ENCODE results near the gene XRCC3.
"Not testable (repeated sequence)": the region's sequence is repeated elsewhere in the genome, so short reads cannot be mapped to it uniquely, and the experiment has no call there.

XRCC3 gene

DNA sequence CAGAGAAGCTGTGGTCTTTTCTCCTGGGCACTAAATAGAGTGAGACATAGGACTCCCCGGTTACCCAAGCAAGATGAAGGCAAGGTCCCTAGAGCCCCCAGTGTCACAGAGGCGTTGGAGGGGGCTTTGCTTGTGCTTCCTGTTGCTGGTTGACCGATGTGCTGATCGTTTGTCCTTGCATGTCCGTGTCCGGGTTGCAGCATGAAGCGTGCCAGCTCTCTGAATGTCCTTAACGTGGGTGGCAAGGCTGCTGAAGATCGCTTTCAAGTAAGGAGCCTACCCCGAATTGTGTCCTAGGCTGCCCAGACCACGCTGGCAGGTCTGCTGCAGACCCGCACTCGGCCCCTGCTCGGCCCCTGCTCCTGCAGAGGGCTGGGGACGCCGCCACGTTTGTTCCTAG, 23.1 kb downstream of the XRCC3 start:
- DNase-seq: no peak

DNA sequence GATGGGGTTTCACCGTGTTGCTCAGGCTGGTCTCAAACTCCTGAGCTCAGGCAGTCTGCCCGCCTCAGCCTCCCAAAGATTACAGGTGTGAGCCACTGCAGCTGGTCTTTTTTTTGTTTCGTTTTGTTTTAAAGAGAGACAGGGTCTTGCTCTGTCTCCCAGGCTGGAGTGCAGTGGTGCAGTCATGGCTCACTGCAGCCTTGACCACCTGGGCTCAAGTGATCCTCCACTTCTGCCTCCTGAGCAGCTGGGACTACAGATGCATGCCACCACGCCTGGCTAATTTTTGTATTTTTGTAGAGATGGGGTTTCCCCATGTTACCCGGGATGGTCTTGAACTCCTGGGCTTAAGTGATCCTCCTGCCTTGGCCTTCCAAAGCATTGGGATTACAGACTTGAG, 23.6 kb downstream of the XRCC3 start:
- DNase-seq: not testable (repeated sequence)

DNA sequence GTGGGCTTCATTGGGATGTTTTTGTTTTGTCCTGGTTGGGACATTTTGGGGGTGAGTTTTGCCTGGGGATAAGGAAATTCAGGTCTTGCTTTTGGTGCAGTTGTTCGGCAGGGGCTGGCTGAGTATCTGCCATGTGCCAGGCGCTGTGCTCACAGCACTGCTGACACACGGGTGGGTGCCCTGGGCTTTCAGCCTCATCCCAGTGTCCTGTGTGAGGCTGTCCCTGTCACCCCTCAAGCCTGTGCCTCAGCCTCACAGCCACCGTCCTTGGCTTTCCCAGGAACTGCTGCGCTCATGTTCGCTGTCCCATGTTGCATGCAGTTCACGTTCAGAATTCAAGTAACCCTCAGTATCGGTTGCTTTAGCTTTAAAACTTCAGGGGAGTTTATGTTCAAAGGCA, 24.9 kb downstream of the XRCC3 start:
- DNase-seq: no peak

GRCh38 chr14:103688906-103689902, 26.0 kb downstream of the XRCC3 start:
- no peak for DNase-seq

DNA sequence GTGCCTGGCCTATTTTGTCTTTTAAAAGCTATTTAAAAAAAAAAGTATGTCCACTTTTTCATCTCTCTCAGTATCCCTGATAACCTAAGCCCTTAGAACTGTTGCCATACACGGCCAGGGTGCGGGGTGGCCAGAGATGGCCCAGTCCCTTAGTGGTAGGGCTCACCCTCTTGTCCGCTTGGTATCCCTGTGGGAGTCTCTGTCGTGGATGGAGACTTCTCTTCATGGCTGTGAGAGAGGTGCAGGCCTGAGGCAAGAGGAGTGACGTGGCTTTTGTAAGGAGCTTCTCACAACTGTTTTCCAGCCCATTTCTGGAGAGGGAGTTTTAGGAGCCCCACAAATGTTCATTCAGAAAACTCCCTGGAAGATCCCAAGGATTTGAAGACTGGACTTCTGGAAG, 26.8 kb downstream of the XRCC3 start:
- no peak for DNase-seq

DNA sequence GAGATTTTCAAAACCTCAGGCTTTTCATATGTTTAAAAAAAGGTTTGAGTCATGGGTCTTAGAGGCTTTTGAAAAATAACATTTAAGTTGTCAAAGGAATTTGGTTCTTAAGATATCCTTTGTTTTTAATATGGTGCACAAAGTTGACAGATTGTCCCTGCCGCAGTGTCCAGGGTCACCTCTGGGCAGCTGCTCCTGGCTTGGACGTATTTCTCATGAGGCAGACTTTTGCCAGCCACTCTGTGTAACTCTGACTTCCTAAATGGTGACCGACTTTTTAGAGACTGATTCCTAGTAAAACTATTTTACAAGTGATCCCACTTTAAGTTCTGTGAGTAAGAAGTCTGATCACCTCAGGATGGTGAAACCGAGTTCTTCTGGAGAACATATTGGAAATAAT, 27.5 kb downstream of the XRCC3 start:
- DNase-seq: no peak

GRCh38 chr14:103686831-103687485, 28.3 kb downstream of the XRCC3 start:
- DNase-seq: no peak

- no peak for DNase-seq
These were observed 29.7 kb downstream of the XRCC3 start for GRCh38 chr14:103685276-103686211.

DNA sequence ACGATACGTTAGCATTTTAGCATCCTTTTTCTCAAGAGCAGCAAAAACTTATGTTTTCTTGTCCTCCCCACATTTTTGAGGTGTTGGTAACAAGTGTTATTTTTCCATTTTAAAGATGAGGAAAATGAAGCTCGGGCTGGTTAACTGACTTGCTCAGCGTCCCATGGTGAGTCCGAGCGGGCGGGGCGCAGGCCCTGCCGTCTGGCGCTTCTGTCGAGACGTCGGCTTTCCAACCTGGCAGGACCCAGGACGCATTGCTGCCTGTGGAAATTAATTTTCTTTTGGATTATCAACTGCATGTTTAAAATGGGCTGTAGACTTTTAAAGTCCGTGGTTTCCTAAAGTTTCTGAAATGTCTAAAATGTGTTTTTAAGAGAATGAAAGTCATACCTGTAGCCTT, 30.4 kb downstream of the XRCC3 start:
- DNase-seq: no peak

- no peak for DNase-seq
These were observed 30.8 kb downstream of the XRCC3 start for GRCh38 chr14:103684471-103684870.

DNA sequence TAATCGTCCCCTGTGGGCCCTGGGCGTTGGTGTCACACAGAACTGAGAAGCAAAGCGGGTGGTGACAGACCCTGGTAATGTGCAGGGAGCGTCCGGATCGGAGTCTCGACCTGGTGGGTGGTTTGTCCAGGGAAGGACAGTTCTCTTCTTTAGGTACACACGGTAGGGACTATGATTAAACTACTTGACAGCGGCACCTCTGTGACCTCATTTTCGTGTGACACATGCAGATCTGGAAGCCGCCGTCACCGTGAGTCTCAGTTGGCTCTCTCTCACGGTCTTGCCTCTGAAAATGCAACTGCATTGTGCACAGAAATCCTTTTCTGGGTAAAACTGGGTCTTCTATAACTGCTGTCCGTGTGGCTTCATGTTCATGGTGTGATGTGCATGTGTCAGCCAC, 32.1 kb downstream of the XRCC3 start:
- no peak for DNase-seq

GRCh38 chr14:103680491-103681231, 34.6 kb downstream of the XRCC3 start:
- DNase-seq: no peak

DNA sequence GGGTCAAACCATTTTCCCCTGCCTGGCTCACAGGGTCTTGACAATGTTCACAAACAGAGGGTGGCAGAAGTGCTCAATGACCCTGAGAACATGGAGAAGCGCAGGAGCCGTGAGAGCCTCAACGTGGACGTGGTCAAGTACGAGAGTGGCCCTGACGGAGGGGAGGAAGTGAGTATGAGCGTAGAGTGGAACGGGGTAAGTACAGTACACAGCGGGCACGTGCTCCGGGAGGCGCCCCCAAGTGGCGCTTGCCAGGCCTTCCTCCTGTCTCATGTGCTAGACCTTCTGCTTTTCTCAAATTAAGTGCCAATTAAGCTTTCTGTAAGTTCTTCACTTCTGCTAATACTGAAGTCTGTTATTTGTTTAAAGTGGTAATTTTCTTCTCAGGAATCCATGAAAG, 35.9 kb downstream of the XRCC3 start:
- DNase-seq: no peak

DNA sequence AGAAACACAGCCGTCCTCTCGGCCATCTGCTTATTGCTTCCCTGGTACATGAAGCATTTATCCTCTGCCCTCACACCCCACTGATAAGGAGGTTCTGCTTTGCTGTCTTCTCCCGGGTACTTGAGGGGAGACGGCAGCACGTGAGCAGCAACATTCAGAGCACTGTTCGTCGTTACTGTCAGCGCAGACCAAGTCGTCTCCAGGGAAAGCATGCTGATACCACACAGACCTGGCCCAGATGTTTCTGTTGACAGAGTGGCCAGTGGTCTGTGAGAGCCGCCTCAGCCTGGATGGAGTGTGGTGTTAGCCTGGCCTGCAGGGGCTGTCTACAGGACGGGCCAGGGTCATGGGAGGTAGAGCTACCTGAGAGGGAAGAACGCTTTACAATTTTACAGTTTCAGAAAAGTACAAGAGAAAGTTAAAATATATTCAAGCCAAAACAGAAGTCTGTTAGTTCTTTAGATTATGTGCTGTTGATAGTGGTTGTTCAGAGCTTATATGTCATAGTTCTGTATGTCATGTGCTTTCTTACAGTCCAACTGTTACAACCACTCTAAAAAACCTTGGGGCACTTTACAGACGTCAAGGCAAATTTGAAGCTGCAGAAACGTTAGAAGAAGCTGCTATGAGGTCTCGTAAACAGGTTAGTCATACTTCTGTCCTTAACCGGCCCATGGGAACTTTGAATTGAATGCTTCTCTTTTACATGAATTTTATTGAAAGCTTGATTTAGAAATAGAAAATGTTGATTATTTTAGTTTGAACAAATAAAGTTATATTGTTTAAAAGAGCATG, 38.2 kb downstream of the XRCC3 start:
- DNase-seq: no peak

DNA sequence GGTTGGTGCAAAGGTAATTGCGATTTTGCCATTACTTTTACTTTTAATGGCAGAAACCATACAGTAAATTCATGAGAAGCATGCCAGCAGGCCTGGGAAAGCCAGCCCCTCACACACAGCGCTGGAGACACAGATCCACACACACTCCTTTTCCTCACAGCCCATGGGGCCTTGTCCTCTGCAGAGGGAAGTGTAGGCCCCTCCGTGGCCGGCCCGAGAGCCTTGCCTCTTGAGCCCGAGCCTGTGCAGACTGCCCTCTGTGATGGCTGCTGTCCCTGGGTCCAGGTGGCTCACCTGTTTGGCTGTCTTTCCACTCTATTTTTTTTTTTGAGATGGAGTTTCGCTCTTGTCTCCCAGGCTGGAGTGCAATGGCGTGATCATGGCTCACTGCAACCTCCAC, 39.3 kb downstream of the XRCC3 start:
- no peak for DNase-seq

DNA sequence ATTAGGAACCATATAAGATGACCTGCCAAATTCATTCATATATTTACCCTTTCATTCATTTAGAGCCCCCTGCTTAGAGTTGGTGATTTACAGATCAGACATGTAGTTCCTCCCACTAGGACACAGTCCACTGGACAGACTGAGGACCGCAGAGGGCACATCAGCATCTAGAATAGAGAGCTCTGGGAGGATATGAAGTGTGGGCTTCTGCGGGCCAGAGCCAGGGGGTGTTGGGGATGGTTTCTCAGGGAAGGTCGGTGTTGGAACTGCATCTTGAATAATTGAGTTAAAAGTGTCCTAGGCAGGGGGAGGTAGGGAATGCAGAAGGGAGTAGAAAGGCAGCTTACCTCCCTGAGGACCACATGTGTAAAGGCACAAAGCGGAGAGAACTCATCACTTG, 43.3 kb downstream of the XRCC3 start:
- DNase-seq: no peak

DNA sequence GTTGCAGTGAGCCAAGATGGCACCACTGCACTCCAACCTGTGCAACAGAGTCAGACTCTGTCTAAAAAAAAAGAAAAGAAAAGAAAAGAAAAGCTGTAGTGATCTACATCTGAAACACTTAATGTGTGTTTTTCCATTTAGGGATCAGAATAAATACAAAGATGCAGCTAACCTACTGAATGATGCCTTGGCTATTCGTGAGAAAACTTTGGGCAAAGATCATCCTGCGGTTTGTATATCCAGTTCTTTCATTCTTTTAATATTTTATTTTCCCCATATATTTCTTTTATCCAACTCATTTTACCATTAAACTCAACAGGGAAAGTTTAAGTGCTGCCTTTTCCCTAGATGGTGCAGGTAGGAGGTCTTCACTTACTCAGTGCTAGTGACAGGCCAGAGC, 45.9 kb downstream of the XRCC3 start:
- no peak for DNase-seq

DNA sequence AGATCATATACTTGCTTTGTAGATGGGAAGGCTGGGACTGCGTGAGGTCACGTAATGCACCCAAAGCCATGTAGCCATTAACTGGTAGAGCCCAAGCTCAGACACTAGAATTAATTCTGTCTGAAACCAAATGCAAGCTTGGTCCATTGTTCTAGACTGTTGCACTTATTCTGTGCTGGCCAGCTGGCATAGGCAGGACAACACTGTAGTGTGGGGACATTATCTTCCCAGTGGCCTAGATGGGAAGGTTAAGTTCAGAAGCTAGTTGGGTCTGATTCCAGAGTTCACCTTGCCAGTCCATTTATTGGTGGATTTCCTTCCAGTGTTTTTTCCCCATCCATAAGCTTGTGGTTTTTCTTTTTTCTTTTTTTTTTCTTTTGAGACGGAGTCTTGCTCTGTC, 47.1 kb downstream of the XRCC3 start:
- no peak for DNase-seq

DNA sequence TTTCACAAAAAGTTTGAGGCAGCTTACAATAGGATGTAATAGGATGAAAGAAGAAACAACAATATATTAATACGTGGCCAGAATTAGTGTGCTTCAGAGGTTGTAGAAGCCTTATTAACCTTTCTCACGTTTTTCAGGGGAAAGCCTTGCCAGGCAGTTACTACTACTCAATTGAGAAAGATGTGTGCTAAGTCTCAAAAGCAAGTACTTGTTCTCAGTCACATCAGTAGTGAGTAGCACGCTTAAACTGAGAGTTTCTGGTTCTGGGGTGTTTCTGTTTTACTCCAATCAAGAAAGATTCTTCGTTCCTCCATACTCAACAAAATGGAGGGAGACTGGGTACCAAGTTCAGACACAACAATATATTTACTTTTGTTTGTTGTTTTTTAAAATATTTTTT, 47.6 kb downstream of the XRCC3 start:
- no peak for DNase-seq

- DNase-seq: no peak
These were observed 51.7 kb downstream of the XRCC3 start for GRCh38 chr14:103663506-103663905.

DNA sequence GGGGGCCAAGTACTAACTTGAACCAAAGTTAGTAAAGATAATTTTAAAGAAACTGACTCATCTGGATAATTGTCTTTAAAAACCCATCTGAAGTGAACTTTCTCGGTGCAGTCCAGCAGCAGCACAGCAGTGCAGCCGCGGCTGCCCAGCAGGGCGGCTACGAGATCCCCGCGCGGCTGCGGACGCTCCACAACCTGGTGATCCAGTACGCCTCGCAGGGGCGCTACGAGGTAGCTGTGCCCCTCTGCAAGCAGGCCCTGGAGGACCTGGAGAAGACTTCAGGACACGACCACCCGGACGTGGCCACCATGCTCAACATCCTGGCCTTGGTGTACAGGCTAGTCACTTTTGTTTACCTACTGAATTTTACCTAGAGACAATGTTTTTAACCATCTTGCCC, 52.7 kb downstream of the XRCC3 start:
- DNase-seq: no peak

GRCh38 chr14:103662029-103662428, 53.2 kb downstream of the XRCC3 start:
- no peak for DNase-seq

Measured in SW 1271 (cell line).